ENCODE measurements around the gene PCIF1.
"Not testable (repeated sequence)": the region's sequence is repeated elsewhere in the genome, so short reads cannot be mapped to it uniquely, and the experiment has no call there.

Gene PCIF1

DNA sequence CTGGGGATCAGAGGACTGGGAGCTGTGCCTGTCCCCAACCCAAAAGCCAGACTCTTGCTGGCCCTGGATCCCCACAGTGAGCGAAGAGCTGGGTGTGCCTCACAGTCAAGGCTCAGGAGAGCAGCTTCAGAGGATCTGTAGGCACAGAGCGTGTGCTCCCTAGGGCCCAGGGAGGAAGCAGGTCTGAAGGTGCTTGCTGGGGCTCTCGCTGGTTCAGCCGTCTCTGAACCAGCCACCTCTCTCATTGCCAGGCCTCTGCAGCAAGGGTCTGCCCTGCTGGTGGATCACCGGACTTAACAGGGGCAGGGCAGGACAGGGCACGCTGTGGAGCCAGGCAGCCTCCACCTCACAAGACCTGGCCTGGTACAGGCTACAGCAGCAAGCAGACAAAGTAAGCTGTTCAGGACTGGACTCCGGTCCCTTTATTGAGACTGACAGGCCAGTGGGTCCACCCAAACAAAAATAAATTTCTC is 13.8 kb downstream of the PCIF1 start:
- DNase-seq: no peak

DNA sequence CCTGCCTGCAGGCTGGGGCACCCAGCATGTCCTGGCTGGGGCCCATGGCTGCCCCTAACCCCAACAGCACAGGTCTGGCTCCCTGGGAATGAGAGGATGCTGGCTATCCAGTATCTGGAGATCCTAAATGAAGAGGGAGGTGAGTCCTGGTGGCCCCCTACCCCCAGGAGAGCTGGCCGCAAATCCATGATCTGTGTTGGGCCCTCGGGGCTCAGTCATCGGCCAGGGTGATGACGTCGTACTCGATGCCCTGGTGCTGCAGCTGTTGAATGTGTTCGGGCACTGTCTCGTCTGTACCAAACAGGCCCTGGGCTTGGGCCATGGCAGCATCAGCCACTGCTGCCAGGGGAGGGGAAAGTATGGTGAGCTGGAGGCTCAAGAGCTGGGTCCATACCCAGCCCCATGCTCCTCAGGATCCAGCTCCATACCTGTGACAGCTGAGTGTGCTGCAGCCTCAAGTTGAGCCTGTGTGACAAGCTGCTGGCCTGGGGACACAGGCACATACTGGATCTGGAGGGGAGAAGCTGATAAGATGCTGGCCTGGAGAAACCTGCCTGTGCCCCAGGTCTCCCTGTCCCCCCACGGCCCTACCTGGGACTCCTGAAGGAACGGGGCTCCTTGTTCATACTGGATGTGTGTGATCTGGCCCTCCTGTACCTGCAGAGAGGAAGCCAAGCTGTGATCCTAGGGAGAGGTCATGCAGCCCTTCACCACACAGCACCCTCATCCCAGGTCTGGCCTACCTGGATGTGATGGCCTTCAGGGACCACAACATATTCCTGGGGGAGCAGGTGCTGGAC is 14.5 kb downstream of the PCIF1 start:
- DNase-seq: no peak

DNA sequence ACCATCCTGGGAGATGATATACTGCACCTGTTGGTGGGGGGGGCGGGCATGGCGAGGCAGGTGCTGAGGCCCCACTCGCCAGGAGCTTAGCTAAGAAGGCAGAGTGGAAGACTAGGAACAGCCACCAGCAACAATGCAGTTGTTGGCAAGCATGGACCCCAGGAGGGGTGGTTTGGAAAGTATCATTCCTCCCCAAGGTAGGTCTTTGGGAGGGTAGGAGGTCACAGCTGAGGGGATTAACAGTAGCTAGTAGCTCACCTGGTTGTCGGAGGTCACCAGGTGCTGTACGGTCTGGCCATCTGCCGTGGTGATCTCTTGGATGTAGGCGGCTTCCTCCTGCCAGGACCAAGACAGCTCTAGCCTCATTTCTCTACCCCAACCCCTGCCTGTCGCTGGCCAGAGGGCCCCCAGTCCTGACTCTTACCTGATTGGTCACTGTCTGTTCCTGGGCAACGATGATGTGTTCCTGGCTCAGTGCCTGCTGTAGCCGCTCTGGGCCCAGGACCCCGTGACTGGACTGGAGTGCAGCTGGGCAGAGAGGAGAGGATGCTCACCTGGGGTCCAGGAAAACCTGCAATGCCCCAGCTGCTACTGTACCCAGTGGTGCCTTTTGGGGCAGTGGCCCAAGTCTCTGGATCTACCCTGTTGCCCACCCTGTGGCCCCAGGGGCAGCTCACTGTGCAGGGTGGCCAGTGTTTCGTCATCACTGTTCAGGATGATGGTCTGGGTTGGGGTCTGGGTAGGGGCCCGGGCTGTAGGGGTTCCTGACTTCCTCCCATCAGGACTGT is 15.3 kb downstream of the PCIF1 start:
- DNase-seq: no peak

DNA sequence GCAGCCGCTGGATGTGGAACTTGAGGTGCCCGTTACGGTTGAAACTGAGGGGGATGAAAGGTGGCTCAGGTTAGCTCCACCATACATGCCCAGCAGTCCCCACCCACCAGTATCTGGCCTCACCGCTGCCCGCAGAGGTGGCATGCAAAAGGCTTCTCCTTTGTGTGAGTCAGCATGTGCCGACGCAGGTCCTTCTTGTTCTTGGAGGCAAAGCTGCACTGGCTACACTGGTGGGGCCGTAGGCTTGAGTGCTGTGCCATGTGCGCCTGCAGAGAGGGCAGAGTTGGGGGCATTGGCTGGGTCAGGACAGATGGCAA is 15.8 kb downstream of the PCIF1 start:
- no peak for DNase-seq

DNA sequence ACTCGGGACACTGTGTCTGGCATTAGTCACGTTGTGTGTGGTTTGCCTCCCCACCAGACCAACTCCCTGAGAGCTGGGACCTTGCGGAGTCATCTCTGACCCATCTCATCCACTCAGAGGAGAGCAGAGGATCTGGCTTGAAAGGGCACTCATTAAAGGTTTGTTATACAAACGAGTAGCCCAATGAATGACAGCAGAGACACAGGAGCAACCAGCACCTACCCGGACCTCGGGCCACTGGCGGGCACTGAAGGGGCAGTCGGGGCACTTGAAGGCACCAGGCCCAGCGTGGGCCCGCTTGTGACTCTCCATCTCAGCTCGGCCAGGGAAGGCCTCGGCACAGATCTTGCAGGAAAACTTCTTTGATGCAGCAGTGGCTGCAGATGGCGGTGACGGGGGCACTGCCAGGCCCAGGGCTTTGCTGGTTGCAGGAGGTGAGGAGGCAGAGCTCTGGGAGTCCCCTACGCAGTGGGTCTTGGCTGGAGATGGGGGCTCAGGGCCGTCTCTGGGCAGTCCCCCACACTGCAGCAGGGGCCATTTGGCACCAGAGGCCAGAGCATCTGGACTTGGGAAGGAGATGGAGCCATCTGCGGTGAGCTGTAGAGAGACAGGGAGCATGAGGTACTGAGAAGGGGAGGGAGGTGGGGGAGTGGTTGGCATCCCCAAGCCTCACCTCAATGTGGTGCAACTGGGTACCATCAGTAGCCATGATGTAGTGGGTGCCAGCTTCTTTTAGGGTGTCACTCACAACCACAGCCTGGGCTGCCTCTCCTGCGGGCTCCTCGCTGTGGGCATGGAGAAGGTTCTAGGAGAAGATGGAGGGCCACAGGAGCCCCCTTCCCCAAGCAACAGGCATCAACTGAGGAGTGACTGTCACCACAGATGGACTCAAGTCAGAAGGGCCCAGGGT is 17.7 kb downstream of the PCIF1 start:
- DNase-seq: no peak

DNA sequence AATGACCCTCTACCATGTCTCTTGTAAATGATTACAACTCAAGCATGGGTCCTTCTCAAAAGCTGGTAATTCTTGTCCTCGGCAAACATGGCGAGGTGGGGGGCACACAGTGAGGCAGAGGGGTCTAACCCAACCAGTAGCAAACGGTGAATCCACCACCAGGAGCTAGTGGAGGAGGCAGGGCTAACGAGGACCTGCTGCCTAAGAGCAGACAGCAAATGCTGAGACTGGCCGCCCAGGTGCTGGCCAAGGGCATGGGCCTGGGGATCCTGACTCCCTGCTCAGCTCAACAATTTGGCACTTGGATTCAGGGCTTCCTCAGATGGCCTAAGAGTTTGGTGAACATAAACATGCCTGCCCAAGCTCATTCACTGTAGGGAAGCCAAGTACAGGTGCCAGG is 18.4 kb downstream of the PCIF1 start:
- no peak for DNase-seq

DNA sequence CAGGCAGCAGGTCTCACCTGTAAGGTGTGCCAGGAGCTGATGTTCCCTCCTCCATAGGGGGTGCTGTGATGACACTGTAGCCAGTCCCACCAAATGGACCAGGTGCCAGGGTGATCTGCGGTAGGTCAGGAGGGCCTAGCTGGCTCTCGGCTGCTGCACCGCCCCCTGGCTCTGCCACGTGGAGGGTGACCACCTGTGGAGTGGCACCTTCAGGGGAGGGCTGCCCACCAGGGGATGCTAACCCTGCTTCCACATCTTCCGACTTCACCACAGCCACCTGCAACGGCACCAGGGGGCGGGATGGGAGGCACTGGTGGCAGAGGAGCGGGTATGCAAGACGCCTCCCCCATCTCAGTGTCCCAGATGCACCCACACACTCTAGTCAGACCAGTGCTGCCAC is 19.2 kb downstream of the PCIF1 start:
- no peak for DNase-seq

DNA sequence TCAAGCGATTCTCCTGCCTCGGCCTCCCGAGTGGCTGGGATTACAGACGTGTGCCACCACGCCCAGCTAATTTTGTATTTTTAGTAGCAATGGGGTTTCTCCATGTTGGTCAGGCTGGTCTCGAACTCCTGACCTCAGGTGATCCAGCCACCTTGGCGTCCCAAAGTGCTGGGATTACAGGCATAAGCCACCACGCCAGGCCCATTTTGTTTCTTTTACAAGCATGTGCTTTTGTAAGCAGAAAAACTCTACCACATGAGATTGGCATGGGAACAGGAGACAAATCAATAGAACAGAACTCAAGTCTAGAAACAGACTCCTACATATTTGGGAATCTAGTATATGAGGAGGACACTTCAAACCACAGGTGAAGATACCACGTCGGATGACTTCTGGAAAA is 21.8 kb downstream of the PCIF1 start:
- not testable (repeated sequence) for DNase-seq

DNA sequence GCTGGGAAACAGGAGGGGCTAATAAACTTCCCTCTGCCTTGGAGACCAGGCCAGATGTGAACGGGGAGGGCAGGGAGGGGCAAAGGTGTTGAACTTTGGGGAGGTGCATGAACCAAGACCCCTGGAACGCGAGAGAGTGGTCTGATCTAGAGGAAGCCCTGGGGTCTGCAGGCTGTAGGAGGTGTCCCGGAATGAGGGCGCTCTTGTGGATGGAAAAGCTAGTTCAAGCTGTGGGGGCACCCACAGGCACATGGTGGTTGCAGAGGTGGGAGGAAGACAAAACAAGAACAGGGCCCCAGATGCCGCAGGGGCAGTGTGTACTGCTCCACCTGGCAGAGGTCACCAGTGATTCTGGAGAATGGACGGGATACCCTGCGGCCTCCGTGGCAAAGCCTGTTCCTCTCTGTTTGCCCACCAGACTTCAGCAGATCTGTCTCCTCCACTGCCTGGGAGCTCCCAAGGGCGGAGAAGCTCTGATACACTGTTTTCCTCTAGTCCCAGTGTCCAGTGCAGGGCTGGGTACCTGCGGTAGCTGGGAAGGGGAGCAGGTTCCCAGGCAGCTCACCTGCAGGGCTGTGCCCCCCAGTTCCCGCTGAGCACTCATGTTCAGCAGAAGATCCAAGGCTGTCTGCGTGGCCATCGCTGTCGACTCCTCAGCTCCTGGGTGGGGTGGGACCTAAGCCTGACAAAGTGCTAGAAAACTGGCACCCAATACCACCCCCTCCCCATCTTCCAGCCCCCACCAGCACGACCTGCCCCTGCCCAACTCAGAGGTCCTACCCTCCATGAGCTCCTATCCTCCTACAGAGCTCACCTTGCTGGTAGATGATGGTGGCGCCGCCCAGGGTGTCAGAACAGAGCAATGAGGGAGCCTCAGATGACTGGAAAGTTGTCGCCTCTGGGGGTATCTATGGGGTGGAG is 22.8 kb downstream of the PCIF1 start:
- DNase-seq: no peak

DNA sequence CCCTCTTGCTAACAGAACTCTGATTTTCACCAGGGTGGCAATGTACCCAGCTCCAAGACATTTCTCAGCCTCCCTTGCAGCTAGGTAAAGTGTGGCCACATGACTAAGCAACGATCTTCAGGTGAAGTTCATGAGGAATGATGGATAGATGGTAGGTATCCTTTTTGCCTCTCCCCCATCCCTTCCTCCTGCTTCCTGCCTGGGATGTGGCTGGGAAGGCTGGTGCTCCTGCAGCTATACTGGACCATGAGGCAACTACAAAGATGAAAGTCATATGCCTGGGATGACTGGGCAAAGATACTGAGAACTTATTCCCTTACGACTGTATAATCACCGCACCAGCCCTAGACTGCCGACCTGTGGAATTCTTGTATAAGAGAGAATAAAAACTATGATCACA is 24.1 kb downstream of the PCIF1 start:
- DNase-seq: no peak

DNA sequence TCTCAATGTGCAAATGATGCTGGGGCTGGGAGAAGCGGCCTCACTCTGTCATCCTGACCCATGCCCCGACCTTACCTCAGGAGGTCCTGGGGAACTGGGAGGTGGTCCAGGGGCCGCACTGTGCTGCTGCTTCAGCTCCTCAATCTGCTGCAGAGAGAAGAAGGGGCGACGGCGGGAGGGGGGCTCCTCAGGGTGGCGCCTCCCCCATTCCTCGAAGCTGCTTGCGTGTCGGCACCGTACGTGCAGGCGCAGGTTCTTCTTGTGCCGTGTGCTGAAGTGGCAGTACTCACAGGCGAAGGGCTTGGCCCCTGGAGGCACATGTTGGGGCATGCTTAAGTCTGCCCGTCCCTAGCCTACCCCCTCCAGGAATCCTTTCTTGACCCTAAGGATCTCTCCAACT is 24.6 kb downstream of the PCIF1 start:
- DNase-seq: no peak

DNA sequence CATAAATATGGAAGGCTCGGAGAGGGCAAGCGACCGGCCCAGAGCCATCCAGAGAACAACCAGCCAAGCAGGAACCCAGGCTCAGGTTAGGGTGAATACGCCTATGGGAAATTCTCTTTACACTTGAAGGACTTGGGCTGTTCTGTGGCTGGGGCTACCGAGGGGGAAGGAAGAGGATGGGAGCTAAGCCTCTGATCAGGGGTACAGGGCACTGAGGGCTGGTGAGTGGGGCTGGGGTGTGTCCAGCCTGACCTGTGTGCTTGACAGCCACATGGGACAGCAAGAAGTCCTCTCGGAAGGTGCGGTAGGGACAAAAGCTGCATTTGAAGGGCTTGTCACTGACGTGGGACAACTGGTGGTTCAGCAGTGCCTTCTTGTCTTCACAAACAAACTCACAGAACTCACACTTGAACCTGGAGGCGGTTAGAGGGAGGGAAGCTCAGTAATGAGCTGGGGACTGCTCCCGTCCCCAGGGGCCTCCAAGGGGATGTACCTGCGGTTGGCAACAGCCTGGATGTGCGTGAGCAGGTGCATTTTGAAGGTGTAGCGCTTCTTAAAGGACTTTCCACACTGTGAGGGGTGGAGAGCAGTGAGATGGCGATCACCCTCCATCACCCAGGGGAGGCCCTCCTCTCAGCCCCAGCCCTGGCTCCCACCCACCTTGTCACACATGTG is 25.6 kb downstream of the PCIF1 start:
- no peak for DNase-seq

DNA sequence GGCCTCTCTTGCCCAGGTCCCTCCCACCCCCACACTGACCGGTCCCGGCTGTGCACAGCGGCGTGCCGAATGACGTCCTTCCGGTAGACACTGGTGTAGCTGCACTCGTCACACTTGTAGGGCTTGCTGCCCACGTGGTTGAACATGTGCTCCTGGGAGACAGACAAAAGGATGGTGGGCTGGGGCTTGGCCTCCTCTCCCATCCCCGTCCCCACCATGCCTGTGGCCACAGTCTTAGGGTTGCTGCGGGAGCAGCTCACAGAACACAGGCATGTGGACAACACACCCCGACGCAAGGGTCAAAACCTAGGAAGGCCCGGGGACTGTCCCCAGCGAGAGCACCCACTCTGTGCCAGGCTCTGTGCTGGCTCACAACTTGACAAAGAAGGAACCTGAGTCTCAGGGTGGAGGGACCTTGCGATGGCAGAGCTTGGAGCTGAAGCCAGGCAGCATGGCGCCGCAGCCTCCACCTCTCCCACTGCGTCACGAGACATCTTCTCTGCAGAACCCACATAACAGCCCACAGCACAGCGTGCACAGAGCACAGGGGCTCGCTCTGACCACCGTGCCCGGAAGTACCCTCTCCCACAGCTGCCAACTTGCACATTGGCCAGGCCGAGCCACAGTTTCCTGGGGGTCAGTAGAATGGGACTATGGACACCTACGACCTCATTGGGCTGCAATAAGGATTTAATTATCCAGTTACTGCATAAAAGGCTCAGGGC is 27.7 kb downstream of the PCIF1 start:
- no peak for DNase-seq

DNA sequence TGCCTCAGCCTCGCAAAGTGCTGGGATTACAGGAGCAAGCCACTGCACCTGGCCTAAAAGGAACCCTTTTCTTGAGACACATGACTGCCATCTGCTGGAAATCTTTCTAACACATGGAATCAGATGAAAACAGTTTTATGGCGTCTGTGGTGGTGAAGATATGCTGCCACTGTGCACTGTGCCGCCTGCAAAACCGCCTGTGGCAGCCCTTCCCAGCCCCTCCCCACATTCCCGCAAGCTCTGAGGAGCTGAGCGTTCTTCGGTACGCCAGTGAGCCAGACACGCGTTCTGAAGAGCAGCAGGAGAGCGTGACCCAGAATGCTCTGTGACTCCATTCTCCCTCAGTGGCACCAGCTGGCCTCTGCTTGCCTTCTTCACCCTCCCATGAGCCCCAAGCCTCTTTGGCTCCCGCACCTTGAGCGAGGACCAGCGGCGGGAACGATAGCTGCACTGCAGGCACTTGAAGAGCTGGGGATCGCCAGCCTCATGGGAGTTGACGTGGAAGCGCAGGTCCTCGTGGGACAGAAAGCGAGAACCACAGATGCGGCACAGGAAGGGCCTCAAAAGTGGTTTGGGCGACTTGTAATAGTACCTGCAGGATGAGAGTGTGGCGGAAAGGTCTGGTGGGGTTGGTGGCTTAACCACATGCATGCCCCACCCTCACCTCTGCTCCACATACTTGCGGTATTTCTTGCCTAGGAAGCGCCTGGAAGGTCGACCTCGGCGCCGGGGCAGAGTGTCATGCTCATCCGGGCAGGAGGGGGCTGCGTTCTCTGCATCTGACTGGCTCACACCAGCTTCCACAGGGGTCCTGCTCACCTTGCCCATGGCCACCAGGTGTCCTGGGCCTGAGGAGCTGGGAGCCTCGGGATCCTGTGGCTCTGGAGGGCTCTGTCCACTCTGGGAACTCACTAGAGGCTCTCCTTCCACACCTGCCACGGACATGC is 28.8 kb downstream of the PCIF1 start:
- peak; percentile 53 for DNase-seq

DNA sequence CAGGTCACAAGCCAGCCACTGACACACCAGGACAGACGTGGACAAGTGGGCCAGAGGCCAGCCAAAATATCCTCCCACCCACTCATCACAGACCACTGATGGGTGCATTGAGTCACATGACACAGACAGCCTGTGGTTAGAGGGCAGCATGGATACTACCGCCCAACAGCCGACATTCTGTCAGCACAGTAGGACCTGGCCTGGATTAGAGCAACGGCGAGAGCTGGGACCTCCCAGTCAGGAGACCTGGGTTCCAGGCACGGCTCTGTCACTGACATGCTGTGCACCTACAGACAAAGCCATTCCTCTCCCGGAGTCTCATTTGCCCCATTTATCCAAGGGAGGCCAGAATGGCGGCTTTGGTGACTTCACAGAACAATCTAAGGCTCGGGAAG is 29.5 kb downstream of the PCIF1 start:
- no peak for DNase-seq

DNA sequence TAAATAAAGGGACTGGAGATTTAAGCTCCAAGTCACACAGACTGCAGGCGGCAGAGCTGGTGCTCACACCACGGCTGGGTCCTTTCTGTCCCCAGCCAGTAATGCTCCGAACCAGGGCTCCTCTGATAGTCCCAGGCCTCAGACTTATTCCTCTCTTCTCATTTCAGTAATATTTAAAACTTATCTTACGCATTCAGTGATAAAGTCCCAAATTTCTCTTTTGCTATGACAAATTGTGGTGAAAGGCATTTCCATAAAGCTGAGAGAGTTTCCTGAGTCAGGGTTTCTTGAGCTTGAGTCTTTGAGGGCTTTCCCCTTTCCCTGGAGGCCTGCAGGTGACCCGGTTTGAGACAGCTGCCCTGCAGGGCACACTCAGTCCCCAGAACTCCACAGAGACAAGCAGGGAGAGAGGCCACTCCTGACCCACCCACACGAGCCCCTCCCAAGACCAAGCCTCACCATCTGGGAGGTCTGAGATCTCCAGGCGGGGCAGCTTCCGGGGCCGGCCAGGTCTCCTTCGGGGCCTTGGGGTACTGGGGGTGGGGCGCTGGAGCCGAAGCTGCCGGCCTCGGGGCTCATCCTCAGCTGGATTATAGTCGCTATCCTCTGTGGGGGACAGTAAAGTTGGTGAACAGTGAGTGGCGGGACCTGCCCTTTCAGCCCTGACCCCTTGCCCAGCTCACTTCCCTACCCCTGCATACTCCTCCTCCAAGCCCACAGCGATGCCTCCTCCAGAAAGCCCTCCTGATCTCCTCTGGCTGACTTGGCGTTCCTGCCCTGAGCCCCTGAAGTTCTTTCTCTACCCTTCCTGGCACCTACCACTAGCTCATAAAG is 30.9 kb downstream of the PCIF1 start:
- DNase-seq: no peak

DNA sequence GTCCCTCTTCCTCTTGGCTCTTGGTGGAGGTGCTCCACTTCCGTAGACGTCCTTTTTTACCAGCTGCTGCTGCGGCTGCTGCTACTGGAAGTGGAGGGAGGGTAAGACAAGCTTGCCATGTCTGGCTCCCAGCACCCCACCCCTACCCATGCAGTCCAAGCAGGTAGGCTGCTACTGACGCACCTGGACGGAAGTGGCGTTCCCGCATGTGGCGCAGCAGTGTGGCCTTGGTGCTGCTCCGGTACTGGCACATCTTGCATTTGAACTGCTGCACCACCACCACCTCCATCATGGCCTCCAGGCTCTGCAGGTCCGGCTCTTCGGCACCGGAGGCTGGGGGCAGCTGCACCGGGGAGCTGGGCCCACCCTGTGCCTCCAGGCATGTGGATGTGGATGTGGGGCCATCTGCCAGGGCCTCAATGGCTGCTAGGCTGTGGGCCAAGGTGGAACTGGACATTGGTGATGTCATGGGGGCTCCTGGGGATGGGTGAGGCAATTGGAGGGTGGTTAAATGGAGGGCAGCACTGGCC is 33.1 kb downstream of the PCIF1 start:
- no peak for DNase-seq

DNA sequence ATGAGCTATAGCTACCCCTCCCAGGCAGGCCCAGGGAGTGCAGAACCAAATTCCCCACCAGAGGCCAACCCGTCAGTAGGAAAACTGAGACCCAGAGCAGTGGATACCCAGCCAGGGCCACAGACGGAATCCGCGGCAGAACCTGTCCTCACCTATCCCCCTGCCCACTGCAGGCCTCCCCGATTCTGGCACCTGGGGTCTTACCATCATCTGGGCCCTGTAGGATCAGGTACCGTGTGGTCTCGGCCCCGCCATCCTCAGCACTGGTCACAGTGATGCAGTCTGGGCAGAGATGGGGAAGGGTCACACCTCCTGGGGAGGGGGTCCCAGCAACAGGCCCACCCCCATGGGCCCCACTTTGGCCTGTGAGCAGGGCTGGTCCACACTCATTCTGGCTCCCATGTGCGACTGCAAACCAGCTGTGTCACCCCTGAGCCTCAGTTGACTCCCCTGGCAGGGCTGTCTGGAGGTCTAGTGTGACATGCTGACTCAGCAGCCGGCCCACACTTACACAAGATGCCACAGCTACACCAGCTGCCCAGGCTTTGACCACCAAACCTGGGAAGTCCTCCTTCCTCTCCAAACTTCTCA is 33.7 kb downstream of the PCIF1 start:
- DNase-seq: no peak

Data from NCI-H345 (cell line).